ENCODE results near the gene SMARCA4. TPM values are rescaled to one million over a fixed set of nuclear protein-coding genes. Genes with fewer than 3 reads are reported as not detected.

SMARCA4 gene
- total RNA-seq, 4 donors from 2014 or later = 68.3 to 208 (median 114) TPM

DNA sequence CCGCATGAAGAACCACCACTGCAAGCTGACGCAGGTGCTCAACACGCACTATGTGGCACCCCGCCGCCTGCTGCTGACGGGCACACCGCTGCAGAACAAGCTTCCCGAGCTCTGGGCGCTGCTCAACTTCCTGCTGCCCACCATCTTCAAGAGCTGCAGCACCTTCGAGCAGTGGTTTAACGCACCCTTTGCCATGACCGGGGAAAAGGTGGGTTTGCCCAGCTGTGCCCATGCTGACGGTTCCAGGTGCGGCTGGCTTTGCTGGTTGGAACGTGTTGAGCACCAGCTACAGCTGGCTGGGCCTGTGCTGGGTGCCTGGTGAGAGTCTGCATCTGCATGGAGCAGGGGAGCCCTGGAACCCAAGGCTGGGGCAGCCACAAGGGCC is 60.9 kb downstream of the SMARCA4 start:
- no peak for DNase-seq

DNA sequence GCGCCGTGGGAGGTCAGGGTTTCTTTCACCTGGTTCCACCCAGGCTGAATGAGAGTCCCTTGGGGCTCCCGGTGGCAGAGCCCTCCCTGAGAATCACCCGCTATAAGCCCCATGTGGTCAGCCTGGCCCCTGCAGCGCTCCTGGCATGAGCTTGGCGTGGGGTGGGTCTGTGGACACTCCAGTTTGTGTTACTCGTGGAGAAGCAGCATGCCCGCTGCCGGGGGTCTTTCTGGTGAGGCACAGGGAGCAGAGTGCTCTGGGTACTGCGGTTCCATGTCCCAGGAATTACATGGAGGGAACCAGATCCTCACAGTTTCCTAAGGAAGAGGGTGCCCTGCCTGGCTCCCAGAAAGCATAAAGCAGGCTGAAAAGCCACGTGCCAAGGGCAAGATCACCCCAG is 62.2 kb downstream of the SMARCA4 start:
- TF ChIP-seq, protein P1, sequence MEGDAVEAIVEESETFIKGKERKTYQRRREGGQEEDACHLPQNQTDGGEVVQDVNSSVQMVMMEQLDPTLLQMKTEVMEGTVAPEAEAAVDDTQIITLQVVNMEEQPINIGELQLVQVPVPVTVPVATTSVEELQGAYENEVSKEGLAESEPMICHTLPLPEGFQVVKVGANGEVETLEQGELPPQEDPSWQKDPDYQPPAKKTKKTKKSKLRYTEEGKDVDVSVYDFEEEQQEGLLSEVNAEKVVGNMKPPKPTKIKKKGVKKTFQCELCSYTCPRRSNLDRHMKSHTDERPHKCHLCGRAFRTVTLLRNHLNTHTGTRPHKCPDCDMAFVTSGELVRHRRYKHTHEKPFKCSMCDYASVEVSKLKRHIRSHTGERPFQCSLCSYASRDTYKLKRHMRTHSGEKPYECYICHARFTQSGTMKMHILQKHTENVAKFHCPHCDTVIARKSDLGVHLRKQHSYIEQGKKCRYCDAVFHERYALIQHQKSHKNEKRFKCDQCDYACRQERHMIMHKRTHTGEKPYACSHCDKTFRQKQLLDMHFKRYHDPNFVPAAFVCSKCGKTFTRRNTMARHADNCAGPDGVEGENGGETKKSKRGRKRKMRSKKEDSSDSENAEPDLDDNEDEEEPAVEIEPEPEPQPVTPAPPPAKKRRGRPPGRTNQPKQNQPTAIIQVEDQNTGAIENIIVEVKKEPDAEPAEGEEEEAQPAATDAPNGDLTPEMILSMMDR (IDR thresholded peaks at IDR 0.05) = no peak
- no peak for TF ChIP-seq POLR2A (IDR thresholded peaks at IDR 0.05)
- Histone ChIP-seq H3K9me3 (no peaks in the 10 kb centered on the region), H3K4me1 (peaks cover 0 to 9% (median 0%) of the 10 kb centered on the region in 4 donors), H3K36me3 (peaks cover 0 to 98% (median 0%) of the 10 kb centered on the region in 3 donors), H3K4me3 (no peak overlapping the region), H3K27me3 (no peaks in the 10 kb centered on the region), H3K27ac (no peak overlapping the region)
- DNase-seq = no peak

More for the DNA sequence above, 60.9 kb downstream of the SMARCA4 start:
- Histone ChIP-seq H3K36me3 (peaks cover 0 to 98% (median 0%) of the 10 kb centered on the region in 3 donors), H3K27ac (no peak overlapping the region), H3K4me1 (peaks cover 0 to 14% (median 0%) of the 10 kb centered on the region in 4 donors), H3K27me3 (no peaks in the 10 kb centered on the region), H3K4me3 (no peak overlapping the region), H3K9me3 (no peaks in the 10 kb centered on the region)
- TF ChIP-seq, protein P1 (IDR thresholded peaks at IDR 0.05) = no peak
- no peak for TF ChIP-seq POLR2A (IDR thresholded peaks at IDR 0.05)

DNA sequence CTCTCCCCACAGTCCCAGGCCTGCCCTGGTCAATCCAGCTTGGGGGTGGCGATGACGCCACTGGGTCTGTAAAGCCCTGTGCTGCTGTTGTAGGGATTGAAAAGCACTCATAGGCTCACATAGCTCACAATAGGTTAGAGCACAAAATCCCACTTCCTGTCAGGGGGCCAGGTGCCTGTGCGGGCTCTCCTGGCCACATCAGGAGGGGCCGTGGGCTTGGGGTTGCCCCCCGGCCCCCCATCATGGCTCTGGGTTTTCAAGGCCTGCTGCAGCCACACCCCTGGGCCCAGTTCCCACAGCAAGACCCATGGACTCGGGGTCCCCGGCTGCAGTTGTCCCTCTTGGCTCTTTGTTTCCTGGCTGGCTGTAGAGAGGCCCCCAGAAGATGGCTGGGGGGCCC is 62.9 kb downstream of the SMARCA4 start:
- H3K4me3 ChIP-seq = no peak overlapping the region
- H3K27ac ChIP-seq = no peak overlapping the region
- H3K4me1 ChIP-seq = peaks cover 0 to 2% (median 0%) of the 10 kb centered on the region in 4 donors
- no peak for DNase-seq
- no peaks in the 10 kb centered on the region for H3K9me3 ChIP-seq
- H3K27me3 ChIP-seq = no peaks in the 10 kb centered on the region
- no peak for TF ChIP-seq POLR2A (IDR thresholded peaks at IDR 0.05)
- TF ChIP-seq, protein P1 (IDR thresholded peaks at IDR 0.05) = no peak
- H3K36me3 ChIP-seq = peaks cover 0 to 98% (median 0%) of the 10 kb centered on the region in 3 donors

DNA sequence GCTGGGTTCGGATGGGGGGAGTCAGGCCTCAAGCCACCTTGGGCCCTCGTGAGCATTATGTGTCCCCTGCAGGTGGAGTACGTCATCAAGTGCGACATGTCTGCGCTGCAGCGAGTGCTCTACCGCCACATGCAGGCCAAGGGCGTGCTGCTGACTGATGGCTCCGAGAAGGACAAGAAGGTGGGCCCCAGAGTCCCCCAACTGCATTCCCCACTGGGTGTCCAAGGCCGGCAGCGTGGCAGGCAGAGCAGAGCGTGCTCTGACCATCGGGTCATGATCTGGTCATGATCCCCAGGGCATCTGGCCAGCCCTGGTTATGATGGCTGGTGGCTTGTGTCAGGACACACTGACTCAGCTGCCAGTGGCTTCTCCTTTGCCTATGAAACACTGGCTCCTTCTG is 63.4 kb downstream of the SMARCA4 start:
- H3K27me3 ChIP-seq = no peaks in the 10 kb centered on the region
- no peaks in the 10 kb centered on the region for H3K4me1 ChIP-seq
- no peak for TF ChIP-seq POLR2A (IDR thresholded peaks at IDR 0.05)
- TF ChIP-seq, protein P1 (IDR thresholded peaks at IDR 0.05) = no peak
- H3K27ac ChIP-seq = no peak overlapping the region
- DNase-seq = no peak
- H3K4me3 ChIP-seq = no peak overlapping the region
- no peaks in the 10 kb centered on the region for H3K9me3 ChIP-seq
- peaks cover 0 to 98% (median 0%) of the 10 kb centered on the region in 3 donors for H3K36me3 ChIP-seq

DNA sequence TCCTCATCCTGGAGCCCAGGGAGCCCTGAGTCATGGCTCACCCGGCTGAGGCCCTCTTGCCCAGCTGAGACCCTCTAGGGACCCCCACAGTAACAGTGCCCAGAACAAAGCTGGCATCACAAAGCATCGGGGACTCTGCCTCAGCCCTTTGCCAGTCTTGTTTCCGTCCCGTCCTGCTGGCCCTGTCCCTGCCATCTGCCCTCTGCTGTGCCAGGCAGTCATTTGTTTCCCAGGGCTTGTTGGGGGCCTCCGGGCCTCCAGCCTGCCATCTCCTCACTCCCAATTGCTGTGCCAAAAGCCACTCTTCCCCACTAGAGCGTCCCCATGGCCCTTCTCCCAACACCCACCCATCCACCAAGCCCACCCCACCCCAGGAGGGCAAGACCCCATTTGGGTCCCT is 64.2 kb downstream of the SMARCA4 start:
- Histone ChIP-seq H3K9me3 (no peaks in the 10 kb centered on the region), H3K27ac (no peak overlapping the region), H3K4me1 (no peaks in the 10 kb centered on the region), H3K4me3 (no peak overlapping the region), H3K27me3 (no peaks in the 10 kb centered on the region), H3K36me3 (peaks cover 0 to 96% (median 0%) of the 10 kb centered on the region in 3 donors)
- DNase-seq = no peak
- no peak for TF ChIP-seq POLR2A (IDR thresholded peaks at IDR 0.05)
- TF ChIP-seq, protein P1 (IDR thresholded peaks at IDR 0.05) = no peak

DNA sequence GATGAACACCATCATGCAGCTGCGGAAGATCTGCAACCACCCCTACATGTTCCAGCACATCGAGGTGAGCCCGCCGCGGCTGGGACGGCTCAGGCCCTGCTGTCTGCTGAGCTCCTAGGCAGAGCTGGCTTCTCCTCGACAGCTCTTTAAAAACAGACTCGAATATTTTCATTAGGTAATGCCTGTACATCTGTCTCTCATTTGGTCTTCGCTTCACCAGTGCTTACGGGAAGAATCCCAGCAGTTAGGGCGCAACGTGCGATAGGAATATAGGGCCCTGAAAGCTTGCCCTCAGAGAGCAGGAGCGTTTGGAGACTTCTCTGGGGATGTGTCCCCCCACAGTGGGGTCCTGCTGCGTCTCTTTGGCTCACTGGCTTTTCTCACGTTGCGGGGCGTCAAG is 64.6 kb downstream of the SMARCA4 start:
- Histone ChIP-seq H3K4me1 (no peaks in the 10 kb centered on the region), H3K4me3 (no peak overlapping the region), H3K9me3 (no peaks in the 10 kb centered on the region), H3K27me3 (no peaks in the 10 kb centered on the region), H3K36me3 (peaks cover 0 to 96% (median 0%) of the 10 kb centered on the region in 3 donors), H3K27ac (no peak overlapping the region)
- TF ChIP-seq, protein P1 (IDR thresholded peaks at IDR 0.05) = no peak
- TF ChIP-seq POLR2A (IDR thresholded peaks at IDR 0.05) = no peak
- no peak for DNase-seq

Data from Peyer's patch (tissue), 4 donors.